Hematopoietic multipotent progenitor cell (in vitro differentiated cells): ENCODE data around the gene GPC5. TPM values are rescaled to one million over a fixed set of nuclear protein-coding genes. Genes with fewer than 3 reads are reported as not detected.

Source experiments
- DNase-seq, 3 donors: peaks; one replicate each; pipeline ENCODE4 v3.0.0-alpha.2; 2011 to 2015; ENCODE audit warnings: low read depth in 2 of 3, low spot score in 2 of 3
- total RNA-seq: library from RNA; depleted of rRNA; stranded (reverse); fragments of >200 nt; gene quantifications from one replicate; pipeline ENCODE4 v1.2.3, GENCODE V29; 2012

The GPC5 gene
- total RNA-seq, 1 donor = 18.3 TPM

- DNase-seq = no peak
These were observed 52.5 kb downstream of the GPC5 start for GRCh38 chr13:91450913-91451312.

GRCh38 chr13:91454666-91455065 lies 56.2 kb downstream of the GPC5 start:
- no peak for DNase-seq

- no peak for DNase-seq
These were observed 58.4 kb downstream of the GPC5 start for GRCh38 chr13:91456837-91457236.

- DNase-seq = peak in 2 of 3 donors; percentile 0 to 17
These were observed 61.1 kb downstream of the GPC5 start for GRCh38 chr13:91459485-91459884.

- no peak for DNase-seq
These were observed 65.9 kb downstream of the GPC5 start for GRCh38 chr13:91464336-91464735.

- DNase-seq = no peak
These were observed 68.8 kb downstream of the GPC5 start for GRCh38 chr13:91467236-91467635.

- no peak for DNase-seq
These were observed 69.9 kb downstream of the GPC5 start for GRCh38 chr13:91468301-91468700.

GRCh38 chr13:91470084-91470621 lies 71.7 kb downstream of the GPC5 start:
- DNase-seq = no peak

GRCh38 chr13:91470681-91471080 lies 72.3 kb downstream of the GPC5 start:
- no peak for DNase-seq

GRCh38 chr13:91482427-91482826 lies 84.0 kb downstream of the GPC5 start:
- DNase-seq = no peak

GRCh38 chr13:91491980-91492379 lies 93.6 kb downstream of the GPC5 start:
- no peak for DNase-seq

GRCh38 chr13:91493442-91493841 lies 95.0 kb downstream of the GPC5 start:
- no peak for DNase-seq

GRCh38 chr13:91498298-91498697 lies 99.9 kb downstream of the GPC5 start:
- no peak for DNase-seq

GRCh38 chr13:91504216-91504615 lies 105.8 kb downstream of the GPC5 start:
- DNase-seq = no peak

- DNase-seq = no peak
These were observed 108.3 kb downstream of the GPC5 start for GRCh38 chr13:91506759-91507158.

GRCh38 chr13:91510058-91510457 lies 111.6 kb downstream of the GPC5 start:
- DNase-seq = no peak

- no peak for DNase-seq
These were observed 115.4 kb downstream of the GPC5 start for GRCh38 chr13:91513790-91514189.

- DNase-seq = no peak
These were observed 118.4 kb downstream of the GPC5 start for GRCh38 chr13:91516799-91517198.

GRCh38 chr13:91520952-91521351 lies 122.5 kb downstream of the GPC5 start:
- DNase-seq = no peak

GRCh38 chr13:91523116-91523515 lies 124.7 kb downstream of the GPC5 start:
- no peak for DNase-seq

- DNase-seq = no peak
These were observed 128.2 kb downstream of the GPC5 start for GRCh38 chr13:91526543-91527033.

GRCh38 chr13:91529739-91530482 lies 131.5 kb downstream of the GPC5 start:
- DNase-seq = no peak
